Femur (tissue), 1 donor: ENCODE data around the gene ECE1.
"Not testable (repeated sequence)": the region's sequence is repeated elsewhere in the genome, so short reads cannot be mapped to it uniquely, and the experiment has no call there.

Source experiments
- DNase-seq: peaks from one replicate; pipeline ENCODE4 v3.0.0-alpha.2; 2017

ECE1 gene

DNA sequence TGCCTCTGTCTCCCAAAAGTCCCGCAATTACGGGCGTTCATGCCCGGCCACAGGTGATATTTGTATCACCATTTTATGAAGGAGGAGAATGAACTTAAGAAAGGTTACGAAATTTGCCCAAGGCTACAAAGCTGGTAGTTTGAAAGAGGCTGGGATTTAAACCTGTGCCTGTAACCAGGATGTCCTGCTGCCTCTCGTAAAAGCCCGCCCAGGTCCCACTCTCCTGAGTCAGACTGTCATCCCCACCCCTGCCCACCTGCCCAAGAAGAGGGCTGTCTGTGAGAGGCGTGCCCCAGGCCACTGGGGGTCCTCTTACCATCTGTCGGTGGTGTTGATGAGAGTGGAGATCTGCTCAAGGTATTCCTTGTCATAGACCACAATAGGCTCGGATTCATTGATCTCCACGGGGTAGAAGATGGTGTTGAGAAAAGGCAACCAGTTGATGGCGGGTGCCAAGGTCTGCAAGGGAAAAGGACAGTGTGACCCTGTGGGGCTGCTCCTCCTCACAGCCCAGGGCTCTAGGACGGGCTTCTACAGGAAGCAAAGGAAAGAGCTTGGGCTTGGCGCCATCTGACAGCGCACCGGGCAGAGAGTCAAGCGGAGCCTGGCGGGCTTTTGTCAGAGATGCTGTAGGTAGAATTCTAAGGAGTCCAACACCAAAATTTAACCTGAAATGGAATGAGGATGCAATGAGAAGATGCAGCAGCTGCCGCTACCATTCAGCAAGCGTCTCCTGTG is 43.2 kb downstream of the ECE1 start:
- DNase-seq: no peak

DNA sequence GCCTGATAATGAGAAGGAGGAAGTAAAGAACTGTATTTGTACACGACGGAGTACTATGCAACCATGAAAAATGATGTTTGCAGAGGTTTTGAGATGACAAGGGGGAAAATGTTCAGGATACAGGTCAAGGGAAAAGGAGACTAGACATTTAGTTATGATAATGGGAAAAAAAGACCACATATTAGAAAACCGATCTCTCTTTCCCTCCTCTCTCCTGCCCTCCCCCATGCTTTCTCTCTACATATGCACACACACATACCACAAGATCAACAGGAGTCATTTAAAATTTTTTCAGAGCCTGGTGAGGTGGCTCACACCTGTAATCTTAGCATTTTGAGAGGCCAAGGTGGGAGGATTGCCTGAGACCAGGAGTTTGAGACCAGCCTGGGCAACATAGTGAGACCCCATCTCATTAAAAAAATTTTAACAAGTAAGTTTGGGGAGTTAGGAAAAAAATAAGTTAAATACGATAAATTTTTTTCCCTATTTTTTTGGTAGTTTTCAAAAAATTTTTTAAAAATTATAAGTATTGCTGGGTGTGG is 44.5 kb downstream of the ECE1 start:
- DNase-seq: no peak

DNA sequence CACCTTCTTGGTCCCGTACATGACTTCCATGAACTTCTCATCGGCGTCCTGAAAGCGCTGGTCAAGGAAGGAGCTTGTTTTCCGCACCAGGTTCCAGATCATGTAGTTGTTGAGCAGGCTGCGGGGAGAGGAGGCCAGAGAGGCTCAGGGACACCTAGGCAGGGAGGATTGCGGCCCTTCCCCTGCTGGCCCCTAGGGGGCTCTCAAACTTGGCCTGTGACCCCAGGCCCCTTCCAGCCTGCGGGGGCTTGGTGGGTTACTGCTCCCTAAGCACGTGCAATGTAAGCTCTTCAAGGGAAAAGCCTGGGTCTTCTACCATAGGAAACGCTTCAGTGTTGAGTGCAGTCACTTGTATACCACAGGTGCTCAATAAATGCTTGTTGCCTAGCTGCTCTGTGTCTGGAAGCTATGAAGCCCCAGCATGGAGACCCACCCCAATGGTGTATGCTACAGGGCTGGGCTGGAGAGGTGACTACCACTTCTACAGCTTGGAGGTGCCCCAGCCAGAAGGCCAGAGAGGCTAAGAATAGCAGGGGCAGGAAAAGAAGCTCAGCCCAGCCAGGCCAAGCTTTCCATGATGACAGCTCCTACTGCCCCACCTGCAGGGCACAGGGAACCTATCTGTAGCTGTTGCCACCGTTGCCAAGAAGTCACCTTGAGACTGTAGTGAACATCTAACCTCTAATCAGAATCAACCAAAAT is 45.1 kb downstream of the ECE1 start:
- DNase-seq: no peak

DNA sequence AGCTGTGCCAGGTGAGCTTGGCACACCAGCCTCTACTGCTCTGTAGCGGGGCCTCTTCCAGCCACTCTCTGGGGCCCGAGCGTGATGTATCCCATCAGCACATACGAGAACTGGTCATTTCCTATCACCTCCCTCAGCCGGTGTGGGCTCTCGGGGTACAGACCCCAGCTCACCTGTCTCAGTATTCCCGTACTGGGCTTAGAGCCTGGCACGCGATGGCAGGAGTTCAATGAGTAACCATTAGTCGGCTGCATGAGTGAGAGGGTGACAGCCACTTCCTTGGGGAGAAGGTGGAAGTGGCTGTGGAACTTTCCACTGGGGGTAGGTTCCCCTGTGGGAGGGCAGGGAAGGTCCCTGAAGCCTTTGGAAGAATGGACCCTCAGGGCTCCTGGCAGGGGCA is 46.1 kb downstream of the ECE1 start:
- DNase-seq: no peak

DNA sequence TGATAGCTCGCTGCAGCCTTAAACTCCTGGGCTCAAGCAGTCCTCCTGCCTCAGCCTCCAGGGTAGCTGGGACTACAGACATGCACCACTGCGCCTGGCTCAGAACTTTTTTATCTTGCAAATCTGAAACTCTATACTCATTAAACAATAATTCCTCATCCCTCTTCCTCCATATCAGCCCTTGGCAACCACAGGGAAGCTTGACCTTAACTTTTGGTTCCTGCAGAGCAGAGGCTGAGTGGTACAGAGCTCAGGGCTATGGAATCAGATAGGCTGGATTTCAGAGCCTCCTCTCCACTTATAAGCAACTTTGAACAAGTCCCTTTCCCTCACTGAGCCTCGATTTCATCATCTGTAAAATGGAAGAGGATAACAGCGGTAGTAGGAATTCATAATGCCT is 47.4 kb downstream of the ECE1 start:
- DNase-seq: no peak

DNA sequence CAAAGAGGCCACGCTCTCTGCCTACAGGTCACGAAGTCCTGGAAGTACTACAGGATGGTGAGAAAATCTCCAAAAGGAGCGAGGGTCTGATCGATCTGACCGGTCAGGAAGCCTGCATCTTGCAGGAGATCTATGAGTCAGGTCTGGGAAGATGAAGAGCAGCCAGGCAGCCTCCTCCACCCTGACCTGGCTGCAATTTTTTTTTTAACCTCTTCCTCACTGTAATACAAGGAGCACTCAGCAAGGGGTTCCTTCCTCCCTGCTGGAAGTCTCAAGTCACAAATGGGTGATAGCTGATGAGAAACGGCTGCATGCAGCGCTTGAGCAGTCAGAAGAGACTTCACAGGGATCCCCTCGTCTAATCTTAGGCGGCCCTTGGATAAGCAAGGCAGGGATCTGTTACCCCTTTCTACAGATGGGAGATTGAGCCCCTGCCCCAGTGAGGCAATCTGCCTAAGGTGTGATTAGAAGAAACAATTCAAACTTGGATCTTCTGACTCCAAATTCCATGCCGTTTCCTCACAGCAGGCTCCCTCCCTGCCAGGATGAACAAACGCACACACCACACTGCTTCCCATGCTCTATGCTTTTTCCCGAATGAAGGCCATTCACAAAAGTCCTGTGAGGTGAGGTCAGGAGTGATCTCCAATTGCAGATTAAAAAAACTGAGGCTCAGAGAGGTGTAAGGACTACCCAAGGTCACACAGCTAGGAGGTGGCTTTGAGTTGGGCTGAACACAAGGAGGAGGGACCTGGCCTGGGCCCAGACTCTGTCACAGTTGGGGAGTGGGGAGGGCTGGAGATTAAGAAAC is 48.3 kb downstream of the ECE1 start:
- no peak for DNase-seq

DNA sequence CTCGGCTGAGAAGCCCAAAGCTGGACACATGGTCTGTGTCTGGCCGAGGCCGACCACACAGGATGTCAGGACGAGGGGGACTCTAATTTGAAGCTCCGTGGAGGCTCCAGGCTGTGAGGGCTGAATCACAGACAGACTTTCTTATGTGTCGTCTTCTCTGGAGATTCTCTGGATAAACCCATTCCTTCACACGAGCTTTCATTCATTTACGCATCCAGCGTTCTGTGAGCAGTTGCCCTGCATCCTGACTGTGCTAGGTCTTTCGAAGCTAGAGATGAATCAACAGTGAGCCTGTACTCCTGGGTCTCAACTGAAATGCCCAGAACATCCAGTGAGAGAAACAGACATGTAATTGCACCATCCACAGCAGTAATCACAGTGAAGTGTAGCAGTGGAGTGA is 49.6 kb downstream of the ECE1 start:
- DNase-seq: no peak

DNA sequence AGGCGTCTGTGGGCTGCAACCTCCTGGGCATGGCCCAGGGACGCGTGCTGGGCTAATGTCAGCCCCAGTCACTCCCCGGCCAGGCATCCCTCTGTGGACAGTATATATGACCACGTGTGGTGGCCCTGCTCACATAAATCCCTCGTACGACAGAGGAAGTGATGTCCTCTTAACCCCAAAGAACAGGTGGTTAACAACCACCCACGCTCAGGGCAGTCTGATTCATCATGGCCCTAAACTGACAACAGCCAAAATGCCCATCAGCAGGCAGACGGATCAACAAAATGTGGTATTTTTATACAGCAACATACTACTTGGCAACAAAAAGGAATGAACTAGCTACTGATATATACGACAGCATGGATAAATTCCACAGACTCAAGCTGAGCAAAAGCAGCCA is 51.0 kb downstream of the ECE1 start:
- no peak for DNase-seq

DNA sequence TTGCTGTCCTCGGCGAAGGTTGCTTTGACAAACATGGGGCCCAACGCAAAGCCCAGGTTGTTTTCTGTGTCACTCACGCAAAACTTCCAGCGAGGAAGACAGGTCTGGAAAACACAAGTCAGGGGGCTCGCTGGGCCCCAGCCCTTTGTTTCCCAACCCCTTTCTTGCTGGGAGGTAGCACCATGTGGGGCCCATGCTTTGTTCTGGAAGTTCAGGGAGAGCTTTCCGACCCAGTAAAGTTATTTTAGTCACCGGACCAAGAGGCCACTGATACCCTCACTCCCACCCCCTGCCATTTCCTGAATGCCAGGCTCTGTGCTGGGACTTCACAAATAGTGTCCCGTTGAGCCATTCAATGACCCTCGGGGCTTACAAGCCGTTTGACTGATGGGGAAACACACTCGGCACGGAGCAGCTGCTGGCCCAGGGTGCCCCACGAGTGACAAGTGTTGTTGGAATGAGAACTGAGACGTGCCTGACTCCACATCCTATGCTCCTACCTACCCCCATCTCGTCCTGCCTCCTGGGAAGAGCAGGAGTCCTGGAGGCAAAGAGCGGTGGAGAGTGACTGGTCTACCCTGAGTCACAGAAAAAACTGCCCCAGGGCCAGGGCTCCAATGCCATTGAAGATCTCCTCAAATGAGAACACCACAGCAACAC is 52.0 kb downstream of the ECE1 start:
- DNase-seq: no peak

DNA sequence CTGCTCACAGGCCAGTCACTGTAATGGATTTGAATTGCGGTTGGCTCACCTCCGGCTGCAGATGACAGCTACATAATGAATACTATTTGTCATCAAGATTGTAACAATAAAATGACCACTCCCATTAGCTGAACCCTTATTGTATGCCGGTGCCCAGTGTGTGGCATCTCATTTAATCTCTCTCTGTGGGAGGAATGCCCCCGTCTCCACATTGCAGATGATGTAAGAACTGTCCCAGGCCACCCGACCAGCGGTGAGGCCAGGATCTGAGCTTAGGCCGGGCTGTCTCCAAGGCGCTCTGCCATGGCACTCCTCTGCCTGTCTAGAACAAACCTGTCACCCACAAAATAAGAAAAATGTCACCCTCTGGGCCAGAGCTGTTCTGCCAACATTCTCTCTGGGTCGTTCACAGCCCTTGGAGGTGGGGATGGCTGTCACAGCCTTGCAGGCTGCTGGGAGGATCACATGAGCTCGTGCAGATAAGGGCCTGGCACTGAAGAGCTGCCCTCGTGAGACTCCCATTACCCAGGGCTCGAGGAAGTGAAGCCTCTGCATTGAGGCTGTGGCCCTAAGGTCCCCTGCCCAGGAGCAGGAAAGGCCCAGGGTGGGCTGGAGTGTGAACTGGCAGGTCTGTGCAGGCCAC is 52.7 kb downstream of the ECE1 start:
- no peak for DNase-seq

DNA sequence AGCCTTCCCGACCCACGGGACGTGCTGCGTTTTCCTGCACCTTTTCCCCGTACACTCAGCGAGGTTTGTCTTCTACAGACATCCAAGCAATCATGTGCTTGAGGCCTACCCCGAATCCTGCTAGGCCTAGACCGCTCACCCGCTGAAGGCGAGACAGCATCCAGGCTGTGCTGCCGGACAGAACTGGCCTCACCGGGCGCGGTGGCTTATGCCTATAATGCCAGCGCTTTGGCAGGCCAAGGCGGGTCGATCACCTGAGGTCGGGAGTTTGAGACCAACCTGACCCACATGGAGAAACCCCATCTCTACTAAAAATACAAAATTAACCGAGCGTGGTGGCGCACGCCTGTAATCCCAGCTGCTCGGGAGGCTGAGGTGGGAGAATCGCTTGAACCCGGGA is 54.1 kb downstream of the ECE1 start:
- no peak for DNase-seq

DNA sequence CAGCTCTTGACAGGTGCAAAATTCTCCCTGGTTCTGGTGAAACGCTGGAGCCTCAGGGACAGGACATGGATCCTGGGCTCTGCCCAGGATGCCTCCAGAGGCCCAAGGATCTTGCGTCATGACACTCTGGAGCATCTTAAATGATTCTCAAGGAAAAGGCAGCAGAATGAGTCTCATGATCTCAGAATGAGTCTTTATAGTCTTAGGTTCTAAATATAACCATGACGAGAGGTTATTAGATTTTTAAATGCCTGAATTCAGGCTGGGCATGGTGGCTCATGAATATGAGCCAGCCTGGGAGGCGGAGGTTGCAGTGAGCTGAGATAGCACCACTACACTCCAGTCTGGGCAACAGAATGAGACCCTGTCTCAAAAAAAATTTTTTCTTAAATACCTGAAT is 55.5 kb downstream of the ECE1 start:
- DNase-seq: no peak

DNA sequence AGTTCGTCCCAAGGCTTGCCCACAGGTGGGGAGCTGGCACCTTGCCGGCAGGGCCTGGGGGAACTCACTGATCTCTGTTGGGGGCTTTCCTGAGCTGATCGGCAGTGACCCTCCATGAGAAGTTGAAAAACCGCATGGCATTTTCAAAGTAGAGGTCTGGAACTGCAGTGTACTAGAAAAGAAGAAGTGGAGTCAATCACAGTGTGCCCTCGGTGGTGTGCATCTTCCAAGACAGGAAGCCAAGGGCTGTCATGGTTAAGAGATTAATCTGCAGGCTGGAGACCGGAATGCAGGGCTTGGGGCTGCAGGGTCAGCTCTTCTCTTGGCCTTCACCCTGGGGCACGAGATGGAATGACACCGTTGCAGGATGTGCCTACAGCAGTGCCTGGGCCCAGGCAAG is 56.8 kb downstream of the ECE1 start:
- no peak for DNase-seq

DNA sequence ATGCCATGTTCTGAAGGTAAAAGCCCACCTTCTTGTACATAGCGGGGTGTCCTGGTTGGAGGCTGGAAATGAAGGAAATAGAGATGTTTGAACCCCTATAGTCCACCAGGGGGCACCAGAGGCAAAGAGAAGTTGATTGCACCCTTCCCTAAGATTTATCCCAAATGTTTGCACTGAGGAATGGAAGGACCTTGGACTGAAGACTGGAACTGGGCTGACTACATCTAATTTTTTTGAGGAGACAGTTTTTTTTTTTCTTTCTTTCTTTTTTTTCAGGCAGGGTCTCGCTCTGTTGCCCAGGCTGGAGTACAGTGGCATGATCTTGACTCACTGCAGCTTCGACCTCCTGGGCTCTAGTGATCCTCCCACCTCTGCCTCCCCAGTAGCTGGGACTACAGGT is 58.2 kb downstream of the ECE1 start:
- peak; percentile 68 for DNase-seq

DNA sequence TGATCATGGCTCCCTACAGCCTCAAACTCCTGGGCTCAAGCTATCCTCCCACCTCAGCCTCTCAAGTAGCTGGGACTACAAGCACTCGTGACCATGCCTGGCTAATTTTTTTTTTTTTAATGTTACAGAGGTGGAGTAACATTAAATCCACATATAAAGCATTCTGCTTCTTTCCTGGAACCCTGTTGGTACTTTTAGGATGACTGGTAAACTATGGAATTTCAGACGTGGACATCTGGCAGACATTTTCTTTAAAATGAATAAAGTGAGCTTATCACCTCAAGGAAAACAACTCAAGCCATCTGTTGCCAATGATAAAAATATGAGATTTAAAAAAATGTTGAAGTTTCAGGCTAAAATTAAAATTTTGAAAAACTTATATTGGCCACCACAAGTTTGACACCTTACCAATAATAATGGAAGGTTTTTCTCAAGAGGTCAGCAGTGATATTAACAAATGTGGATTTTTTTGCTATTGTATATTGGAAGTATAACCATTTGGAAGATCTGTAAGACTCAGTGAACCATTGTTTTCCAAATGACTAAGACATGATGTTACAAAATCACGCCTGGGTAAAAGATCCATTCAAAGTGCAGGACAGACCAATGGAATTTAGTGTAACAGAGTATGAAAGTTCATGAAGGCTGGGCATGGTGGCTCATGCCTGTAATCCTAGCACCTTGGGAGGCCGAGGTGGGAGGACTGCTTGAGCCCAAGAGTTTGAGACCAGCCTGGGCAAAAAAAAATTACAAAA is 60.8 kb downstream of the ECE1 start:
- DNase-seq: no peak

DNA sequence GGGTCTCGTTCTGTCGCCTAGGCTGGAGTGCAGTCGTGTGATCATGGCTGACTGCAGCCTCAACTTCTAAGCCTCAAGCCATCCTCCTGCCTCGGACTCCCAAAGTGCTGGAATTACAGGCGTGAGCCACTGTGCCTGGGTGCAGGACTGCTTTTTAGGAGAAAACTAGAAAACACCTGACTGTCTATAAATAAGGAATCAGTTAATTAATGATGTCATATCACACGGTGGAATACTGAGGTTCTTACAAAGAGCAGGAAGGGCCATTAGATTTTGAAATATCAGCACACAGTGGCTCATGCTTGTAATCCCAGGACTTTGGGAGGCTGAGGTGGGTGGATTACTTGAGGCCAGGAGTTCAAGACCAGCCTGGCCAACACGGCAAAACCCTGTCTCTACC is 62.0 kb downstream of the ECE1 start:
- not testable (repeated sequence) for DNase-seq

DNA sequence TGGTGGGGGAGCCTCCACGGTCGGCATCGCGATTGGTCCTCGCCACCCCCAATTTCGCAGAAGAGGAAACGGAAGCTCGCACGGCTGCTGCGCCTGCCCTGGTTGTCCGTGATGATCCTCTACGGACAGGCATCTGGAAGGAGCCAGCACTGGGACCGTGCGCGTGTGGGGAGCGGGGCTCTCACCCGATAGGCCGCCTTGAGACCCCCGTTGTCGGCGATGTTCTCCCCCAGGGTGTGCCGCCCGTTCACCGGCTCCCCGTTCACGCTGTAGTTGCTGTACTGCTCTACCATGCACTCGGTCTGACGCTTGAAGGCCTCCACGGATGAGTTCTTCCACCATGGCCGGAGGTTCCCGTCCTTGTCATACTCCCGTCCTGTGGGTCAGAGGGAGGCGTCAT is 65.2 kb downstream of the ECE1 start:
- no peak for DNase-seq

DNA sequence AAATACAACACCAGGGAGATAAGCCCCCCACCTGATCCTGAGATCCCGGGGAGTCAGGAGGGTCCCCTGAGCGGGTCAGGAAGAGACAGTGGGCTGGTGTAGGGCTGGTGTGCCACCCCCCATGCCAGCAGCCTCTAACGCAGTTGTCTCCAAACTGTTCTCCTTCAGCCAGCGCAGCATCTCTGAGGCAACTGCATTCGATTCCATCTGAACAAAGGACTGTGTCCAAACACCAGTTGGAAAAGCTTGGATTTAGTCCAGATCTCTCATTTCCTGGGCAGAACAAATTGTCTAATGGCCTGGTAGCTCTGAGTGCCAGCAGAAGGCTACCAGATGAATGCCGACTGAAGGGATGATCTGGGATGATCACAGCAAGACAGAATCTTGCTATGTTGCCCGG is 69.4 kb downstream of the ECE1 start:
- no peak for DNase-seq

DNA sequence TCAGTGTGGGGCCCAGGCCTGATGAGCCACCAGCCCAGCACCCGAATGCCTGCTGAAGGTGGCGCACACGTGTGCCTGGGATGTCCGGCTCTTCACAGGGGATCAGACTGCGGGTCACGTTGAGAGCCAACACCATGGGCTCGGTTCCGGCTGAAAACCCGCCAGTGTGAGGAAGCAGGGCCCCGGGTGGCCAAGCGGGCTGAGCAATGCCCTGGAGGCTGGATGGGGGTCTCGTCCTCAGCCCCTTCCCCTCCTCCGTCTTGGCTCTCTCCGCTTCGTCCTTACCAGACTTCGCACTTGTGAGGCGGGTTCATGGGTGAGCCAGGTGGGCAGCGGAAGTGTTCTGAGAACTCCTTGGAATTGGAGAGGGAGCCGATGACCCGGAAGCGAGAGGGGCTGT is 70.6 kb downstream of the ECE1 start:
- DNase-seq: no peak

DNA sequence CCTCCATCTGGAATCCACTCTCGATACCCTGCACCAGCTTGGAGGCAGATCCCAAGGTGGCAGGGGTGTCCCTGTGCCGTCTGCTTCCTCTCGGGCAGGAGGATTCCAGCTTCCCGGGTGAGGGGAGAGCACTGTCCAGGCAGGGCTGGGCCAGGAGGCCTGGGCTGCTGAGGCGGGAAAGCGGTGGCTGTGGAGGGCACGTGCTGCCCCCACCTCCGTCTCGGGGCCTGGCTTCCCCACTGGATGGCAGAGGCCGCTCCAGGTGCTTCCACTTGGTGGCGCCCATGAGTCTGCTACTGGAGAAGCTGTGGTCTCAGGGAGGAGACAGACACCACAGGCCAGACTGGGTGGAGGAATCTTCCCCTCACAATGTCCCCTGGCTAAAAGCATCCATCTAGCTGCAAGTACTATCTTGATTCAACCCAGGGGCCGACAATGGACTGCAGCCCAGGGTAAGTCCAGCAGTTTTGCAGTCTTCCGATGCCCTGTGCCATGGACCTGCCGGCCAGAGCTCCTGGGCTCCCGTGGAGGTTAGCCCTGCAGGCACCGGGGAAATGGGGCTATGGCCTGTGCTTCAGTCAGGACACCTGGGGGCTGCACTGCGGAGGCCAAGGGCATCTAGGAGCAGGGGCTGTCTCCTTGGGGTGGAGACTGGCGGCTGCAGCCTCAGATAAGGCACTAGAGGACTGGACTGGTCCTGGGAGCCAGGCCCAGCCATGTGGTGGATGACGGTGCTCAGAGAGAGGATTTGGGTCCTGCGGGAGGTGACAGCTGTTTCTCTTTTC is 72.3 kb downstream of the ECE1 start:
- no peak for DNase-seq
